Epithelial cell of esophagus (primary cell): ENCODE measurements around the gene SAFB.

Experiments
- DNase-seq: peaks from one replicate; pipeline ENCODE4 v3.0.0; 2010; ENCODE audit warnings: low read depth
- H3K4me3 ChIP-seq: 2 replicates; pipeline ENCODE4 v1.5.1; 2011; ENCODE audit warnings: mild to moderate bottlenecking, low read length, control low read depth
- CTCF ChIP-seq: IDR thresholded peaks from 2 replicates; pipeline ENCODE4 v1.5.1; 2011; ENCODE audit warnings: low read depth, mild to moderate bottlenecking, low read length, control low read depth, inconsistent platforms; ENCODE audit not compliant: insufficient read depth; ENCODE audit errors: missing control alignments

Gene SAFB

GRCh38 chr19:5648464-5648863, 25.6 kb downstream of the SAFB start:
- no peak for DNase-seq
- no peak overlapping the region for H3K4me3 ChIP-seq
- no peak for TF ChIP-seq CTCF

GRCh38 chr19:5651361-5651760, 28.5 kb downstream of the SAFB start:
- no peak for DNase-seq
- TF ChIP-seq CTCF: no peak
- no peak overlapping the region for H3K4me3 ChIP-seq

- DNase-seq: no peak
- H3K4me3 ChIP-seq: no peak overlapping the region
- TF ChIP-seq CTCF: no peak
Measured at GRCh38 chr19:5652261-5652660, 29.4 kb downstream of the SAFB start.

GRCh38 chr19:5654931-5655330, 32.0 kb downstream of the SAFB start:
- H3K4me3 ChIP-seq: no peak overlapping the region
- no peak for DNase-seq
- no peak for TF ChIP-seq CTCF

- no peak overlapping the region for H3K4me3 ChIP-seq
- no peak for TF ChIP-seq CTCF
- DNase-seq: no peak
Measured at GRCh38 chr19:5655412-5655811, 32.5 kb downstream of the SAFB start.

- TF ChIP-seq CTCF: no peak
Measured at GRCh38 chr19:5661483-5661882, 38.6 kb downstream of the SAFB start.

GRCh38 chr19:5663904-5664303, 41.0 kb downstream of the SAFB start:
- no peak overlapping the region for H3K4me3 ChIP-seq
- no peak for DNase-seq
- no peak for TF ChIP-seq CTCF

More at GRCh38 chr19:5661483-5661882, 38.6 kb downstream of the SAFB start:
- DNase-seq: no peak
- no peak overlapping the region for H3K4me3 ChIP-seq
